ENCODE measurements around the gene TBATA.

The TBATA gene

DNA sequence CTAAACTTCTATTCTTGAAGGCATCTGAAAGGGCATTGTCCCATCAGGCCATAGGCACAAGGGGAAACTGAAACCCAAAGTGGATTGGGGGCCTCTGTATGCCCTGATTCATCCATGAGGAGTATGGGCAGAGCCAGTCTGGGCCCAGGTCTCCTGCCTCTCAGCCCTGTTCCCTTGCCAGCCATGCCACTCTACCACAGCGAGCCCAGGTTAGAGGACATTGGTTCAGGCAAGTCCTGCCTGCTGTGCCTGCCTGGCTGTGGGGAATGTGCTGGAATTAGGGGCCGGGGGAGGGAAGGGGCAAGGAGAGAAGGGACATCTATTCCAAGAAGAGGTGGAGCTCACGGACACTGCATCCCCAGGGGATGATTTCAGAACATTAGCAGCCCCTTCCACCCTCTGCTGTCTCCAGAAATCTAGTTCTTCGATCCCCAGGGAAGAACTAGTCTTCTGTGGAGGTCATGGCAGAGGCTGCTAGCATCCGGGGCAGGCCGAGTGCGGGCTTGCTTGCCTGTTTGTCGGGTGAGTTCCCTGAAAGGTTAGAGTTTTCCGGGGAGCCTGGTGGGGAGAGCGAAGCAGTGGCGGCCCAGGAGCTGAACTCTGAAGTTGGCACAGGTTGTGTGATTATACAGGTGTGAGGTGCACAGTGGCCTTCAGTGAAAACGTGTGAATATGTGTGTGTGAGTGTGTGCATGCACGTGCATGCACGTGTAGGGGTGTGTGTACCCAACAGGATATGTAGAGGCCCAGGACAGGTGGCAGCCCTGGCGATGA is 37.8 kb downstream of the TBATA start:
- no peaks in the 10 kb centered on the region for H3K9me3 ChIP-seq (ENCODE audit: control insufficient read depth in 1 of 2, low read length in 2 of 2)
- H3K36me3 ChIP-seq (ENCODE audit: control insufficient read depth in 1 of 2, insufficient read depth in 2 of 2, low read length in 2 of 2), result no peaks in the 10 kb centered on the region
- H3K4me1 ChIP-seq (ENCODE audit: control insufficient read depth in 1 of 2, insufficient read depth in 2 of 2, low read length in 2 of 2), result peaks cover 8 to 14% of the 10 kb centered on the region in 2 donors
- no peaks in the 10 kb centered on the region for H3K27me3 ChIP-seq (ENCODE audit: low read depth, low read length)
- H3K4me3 ChIP-seq (ENCODE audit: low read depth in 1 of 2, low read length in 2 of 2), result no peak overlapping the region
- H3K27ac ChIP-seq (ENCODE audit: low read length), result no peak overlapping the region

- H3K36me3 ChIP-seq (ENCODE audit: control insufficient read depth in 1 of 2, insufficient read depth in 2 of 2, low read length in 2 of 2), result no peaks in the 10 kb centered on the region
These were observed 39.6 kb downstream of the TBATA start for GRCh38 chr10:70745555-70745954.

DNA sequence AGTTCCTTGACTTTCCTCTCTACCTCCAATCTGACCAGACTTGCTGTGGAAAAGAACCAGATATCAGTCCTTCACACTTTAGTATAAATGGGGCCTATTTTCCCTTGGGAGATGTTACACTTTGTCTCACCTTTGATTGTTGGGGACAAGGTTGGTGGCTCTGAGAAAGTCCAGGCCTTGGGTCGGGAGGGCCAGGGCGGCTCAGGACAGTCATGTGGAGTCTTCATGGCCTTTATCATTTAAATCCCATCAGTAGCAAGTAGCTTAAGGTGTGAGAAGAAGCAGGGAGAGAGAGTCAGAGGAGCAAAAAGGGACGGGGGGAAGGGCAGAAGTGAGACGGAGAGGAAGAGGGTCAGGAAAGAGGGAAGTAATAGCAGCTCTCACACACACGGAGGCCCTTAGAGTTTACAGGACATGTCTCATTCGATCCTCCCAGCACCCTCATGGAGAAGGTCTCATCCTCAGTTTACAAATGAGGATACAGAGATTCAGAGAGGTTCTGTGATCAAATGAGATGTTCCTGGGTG is 40.5 kb downstream of the TBATA start:
- Histone ChIP-seq H3K4me1 (ENCODE audit: control insufficient read depth in 1 of 2, insufficient read depth in 2 of 2, low read length in 2 of 2) (peaks cover 8 to 34% of the 10 kb centered on the region in 2 donors), H3K36me3 (ENCODE audit: control insufficient read depth in 1 of 2, insufficient read depth in 2 of 2, low read length in 2 of 2) (no peaks in the 10 kb centered on the region), H3K27ac (ENCODE audit: low read length) (no peak overlapping the region), H3K4me3 (ENCODE audit: low read depth in 1 of 2, low read length in 2 of 2) (no peak overlapping the region), H3K27me3 (ENCODE audit: low read depth, low read length) (no peaks in the 10 kb centered on the region), H3K9me3 (ENCODE audit: control insufficient read depth in 1 of 2, low read length in 2 of 2) (no peaks in the 10 kb centered on the region)

More at GRCh38 chr10:70745555-70745954, 39.6 kb downstream of the TBATA start:
- Histone ChIP-seq H3K9me3 (ENCODE audit: control insufficient read depth in 1 of 2, low read length in 2 of 2) (no peaks in the 10 kb centered on the region), H3K4me1 (ENCODE audit: control insufficient read depth in 1 of 2, insufficient read depth in 2 of 2, low read length in 2 of 2) (peaks cover 8 to 32% of the 10 kb centered on the region in 2 donors), H3K27ac (ENCODE audit: low read length) (no peak overlapping the region), H3K27me3 (ENCODE audit: low read depth, low read length) (no peaks in the 10 kb centered on the region), H3K4me3 (ENCODE audit: low read depth in 1 of 2, low read length in 2 of 2) (no peak overlapping the region)

DNA sequence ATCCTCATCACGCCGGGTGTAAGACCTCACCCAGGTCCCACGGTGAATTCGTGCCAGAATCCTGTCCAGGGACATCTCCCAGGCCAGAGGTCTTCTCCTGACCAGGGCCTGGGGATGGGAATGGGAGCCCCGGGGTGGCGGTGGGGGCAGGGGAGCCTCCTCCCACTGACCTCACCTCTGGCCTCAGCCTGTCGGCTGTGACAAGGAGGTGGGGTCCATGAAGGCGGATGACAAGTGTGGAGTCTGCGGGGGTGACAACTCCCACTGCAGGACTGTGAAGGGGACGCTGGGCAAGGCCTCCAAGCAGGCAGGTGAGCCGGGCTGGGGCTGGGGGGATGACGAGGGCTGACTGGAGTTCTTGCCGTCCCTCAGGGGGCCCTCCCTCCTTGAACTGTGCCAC is 41.3 kb downstream of the TBATA start:
- Histone ChIP-seq H3K4me1 (ENCODE audit: control insufficient read depth in 1 of 2, insufficient read depth in 2 of 2, low read length in 2 of 2) (peaks cover 8 to 34% of the 10 kb centered on the region in 2 donors), H3K27me3 (ENCODE audit: low read depth, low read length) (no peaks in the 10 kb centered on the region), H3K36me3 (ENCODE audit: control insufficient read depth in 1 of 2, insufficient read depth in 2 of 2, low read length in 2 of 2) (no peaks in the 10 kb centered on the region), H3K4me3 (ENCODE audit: low read depth in 1 of 2, low read length in 2 of 2) (no peak overlapping the region), H3K9me3 (ENCODE audit: control insufficient read depth in 1 of 2, low read length in 2 of 2) (no peaks in the 10 kb centered on the region), H3K27ac (ENCODE audit: low read length) (no peak overlapping the region)

DNA sequence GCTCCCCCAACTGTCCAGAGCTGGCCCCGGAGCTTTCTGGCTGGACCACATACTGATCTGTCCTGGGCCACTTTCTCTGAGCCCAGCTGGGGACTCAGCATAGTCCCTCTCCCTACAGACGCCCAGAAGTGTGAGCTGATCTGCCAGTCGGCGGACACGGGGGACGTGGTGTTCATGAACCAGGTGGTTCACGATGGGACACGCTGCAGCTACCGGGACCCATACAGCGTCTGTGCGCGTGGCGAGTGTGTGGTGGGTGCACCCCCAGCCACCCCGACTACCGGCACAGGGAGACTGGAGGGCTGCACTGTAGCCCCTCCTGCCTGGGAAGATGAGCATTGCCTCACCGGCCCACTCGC is 41.8 kb downstream of the TBATA start:
- Histone ChIP-seq H3K27ac (ENCODE audit: low read length) (peak overlapping the region; percentile 32), H3K27me3 (ENCODE audit: low read depth, low read length) (no peaks in the 10 kb centered on the region), H3K9me3 (ENCODE audit: control insufficient read depth in 1 of 2, low read length in 2 of 2) (no peaks in the 10 kb centered on the region), H3K36me3 (ENCODE audit: control insufficient read depth in 1 of 2, insufficient read depth in 2 of 2, low read length in 2 of 2) (no peaks in the 10 kb centered on the region), H3K4me3 (ENCODE audit: low read depth in 1 of 2, low read length in 2 of 2) (no peak overlapping the region), H3K4me1 (ENCODE audit: control insufficient read depth in 1 of 2, insufficient read depth in 2 of 2, low read length in 2 of 2) (peaks cover 8 to 34% of the 10 kb centered on the region in 2 donors)

- peak overlapping the region; percentile 32 for H3K27ac ChIP-seq (ENCODE audit: low read length)
- H3K4me1 ChIP-seq (ENCODE audit: control insufficient read depth in 1 of 2, insufficient read depth in 2 of 2, low read length in 2 of 2), result peaks cover 8 to 34% of the 10 kb centered on the region in 2 donors
These were observed 42.4 kb downstream of the TBATA start for GRCh38 chr10:70742537-70743429.

GRCh38 chr10:70740406-70741288 is 44.5 kb downstream of the TBATA start:
- H3K27ac ChIP-seq (ENCODE audit: low read length), result no peak overlapping the region
- peaks cover 8 to 34% of the 10 kb centered on the region in 2 donors for H3K4me1 ChIP-seq (ENCODE audit: control insufficient read depth in 1 of 2, insufficient read depth in 2 of 2, low read length in 2 of 2)
- no peaks in the 10 kb centered on the region for H3K36me3 ChIP-seq (ENCODE audit: control insufficient read depth in 1 of 2, insufficient read depth in 2 of 2, low read length in 2 of 2)
- H3K27me3 ChIP-seq (ENCODE audit: low read depth, low read length), result no peaks in the 10 kb centered on the region
- no peaks in the 10 kb centered on the region for H3K9me3 ChIP-seq (ENCODE audit: control insufficient read depth in 1 of 2, low read length in 2 of 2)
- H3K4me3 ChIP-seq (ENCODE audit: low read depth in 1 of 2, low read length in 2 of 2), result no peak overlapping the region

More at GRCh38 chr10:70742537-70743429, 42.4 kb downstream of the TBATA start:
- Histone ChIP-seq H3K27me3 (ENCODE audit: low read depth, low read length) (no peaks in the 10 kb centered on the region), H3K4me3 (ENCODE audit: low read depth in 1 of 2, low read length in 2 of 2) (no peak overlapping the region), H3K9me3 (ENCODE audit: control insufficient read depth in 1 of 2, low read length in 2 of 2) (no peaks in the 10 kb centered on the region), H3K36me3 (ENCODE audit: control insufficient read depth in 1 of 2, insufficient read depth in 2 of 2, low read length in 2 of 2) (no peaks in the 10 kb centered on the region)

- Histone ChIP-seq H3K9me3 (ENCODE audit: control insufficient read depth in 1 of 2, low read length in 2 of 2) (no peaks in the 10 kb centered on the region), H3K36me3 (ENCODE audit: control insufficient read depth in 1 of 2, insufficient read depth in 2 of 2, low read length in 2 of 2) (no peaks in the 10 kb centered on the region), H3K4me1 (ENCODE audit: control insufficient read depth in 1 of 2, insufficient read depth in 2 of 2, low read length in 2 of 2) (peaks cover 8 to 34% of the 10 kb centered on the region in 2 donors), H3K4me3 (ENCODE audit: low read depth in 1 of 2, low read length in 2 of 2) (no peak overlapping the region), H3K27ac (ENCODE audit: low read length) (no peak overlapping the region), H3K27me3 (ENCODE audit: low read depth, low read length) (no peaks in the 10 kb centered on the region)
These were observed 46.4 kb downstream of the TBATA start for GRCh38 chr10:70738761-70739121.

- peaks cover 5 to 28% of the 10 kb centered on the region in 2 donors for H3K4me1 ChIP-seq (ENCODE audit: control insufficient read depth in 1 of 2, insufficient read depth in 2 of 2, low read length in 2 of 2)
- H3K4me3 ChIP-seq (ENCODE audit: low read depth in 1 of 2, low read length in 2 of 2), result no peak overlapping the region
- H3K36me3 ChIP-seq (ENCODE audit: control insufficient read depth in 1 of 2, insufficient read depth in 2 of 2, low read length in 2 of 2), result no peaks in the 10 kb centered on the region
- H3K9me3 ChIP-seq (ENCODE audit: control insufficient read depth in 1 of 2, low read length in 2 of 2), result no peaks in the 10 kb centered on the region
- H3K27me3 ChIP-seq (ENCODE audit: low read depth, low read length), result no peaks in the 10 kb centered on the region
- H3K27ac ChIP-seq (ENCODE audit: low read length), result no peak overlapping the region
These were observed 47.0 kb downstream of the TBATA start for GRCh38 chr10:70738006-70738760.

GRCh38 chr10:70737250-70737649 is 47.9 kb downstream of the TBATA start:
- Histone ChIP-seq H3K36me3 (ENCODE audit: control insufficient read depth in 1 of 2, insufficient read depth in 2 of 2, low read length in 2 of 2) (no peaks in the 10 kb centered on the region), H3K4me3 (ENCODE audit: low read depth in 1 of 2, low read length in 2 of 2) (no peak overlapping the region), H3K27ac (ENCODE audit: low read length) (no peak overlapping the region), H3K9me3 (ENCODE audit: control insufficient read depth in 1 of 2, low read length in 2 of 2) (no peaks in the 10 kb centered on the region), H3K4me1 (ENCODE audit: control insufficient read depth in 1 of 2, insufficient read depth in 2 of 2, low read length in 2 of 2) (peaks cover 0 to 19% of the 10 kb centered on the region in 2 donors), H3K27me3 (ENCODE audit: low read depth, low read length) (no peaks in the 10 kb centered on the region)

Data from muscle layer of duodenum (tissue), 2 donors.